Panc1 (cell line): ENCODE measurements around the gene RAB21.

ENCODE experiments used
- CTCF ChIP-seq: fragments of 450-650 bp; IDR thresholded peaks from 2 replicates; pipeline ENCODE4 v1.5.1; 2017; ENCODE audit warnings: mild to moderate bottlenecking
- POLR2AphosphoS5 ChIP-seq: IDR thresholded peaks from 2 replicates; pipeline ENCODE4 v1.6.1; 2012; ENCODE audit warnings: mild to moderate bottlenecking, low read depth, low read length, moderate library complexity
- REST ChIP-seq, 2 experiments: IDR thresholded peaks; 2 replicates each; pipeline ENCODE4 v1.6.1; 2011 to 2012; ENCODE audit warnings: low read depth in 2 of 2, control low read depth in 1 of 2, low read length in 1 of 2, mild to moderate bottlenecking in 1 of 2, moderate library complexity in 1 of 2; ENCODE audit not compliant: insufficient read depth in 1 of 2

- TF ChIP-seq CTCF = no peak
- no peak for TF ChIP-seq POLR2AphosphoS5
- no peak for TF ChIP-seq REST (IDR thresholded peaks at IDR 0.05; ENCODE audit: insufficient read depth in 1 of 2, low read depth in 2 of 2, low read length in 1 of 2)
Observed at GRCh38 chr12:71732357-71732712, 22.3 kb upstream of the RAB21 start.
